GM12865 (cell line): ENCODE data around the gene FETUB.
"Not testable (repeated sequence)": the region's sequence is repeated elsewhere in the genome, so short reads cannot be mapped to it uniquely, and the experiment has no call there.

Source experiments
- DNase-seq: peaks from one replicate; pipeline ENCODE4 v3.0.0; 2010; ENCODE audit warnings: low read depth
- H3K4me3 ChIP-seq: 2 replicates; pipeline ENCODE4 v1.5.1; 2011; ENCODE audit warnings: mild to moderate bottlenecking, low read depth, low read length, control low read depth
- CTCF ChIP-seq: IDR thresholded peaks from 2 replicates; pipeline ENCODE4 v1.5.1; 2011; ENCODE audit warnings: low read length, control low read depth, low read depth, inconsistent platforms; ENCODE audit not compliant: insufficient read depth; ENCODE audit errors: missing control alignments

Gene FETUB

GRCh38 chr3:186670155-186670554 is 30.0 kb downstream of the FETUB start:
- no peak overlapping the region for H3K4me3 ChIP-seq
- TF ChIP-seq CTCF = no peak

GRCh38 chr3:186671051-186671450 is 30.9 kb downstream of the FETUB start:
- no peak for DNase-seq
- H3K4me3 ChIP-seq = no peak overlapping the region
- TF ChIP-seq CTCF = no peak

More at GRCh38 chr3:186670155-186670554, 30.0 kb downstream of the FETUB start:
- DNase-seq = no peak

GRCh38 chr3:186678604-186679003 is 38.4 kb downstream of the FETUB start:
- DNase-seq = no peak
- H3K4me3 ChIP-seq = no peak overlapping the region
- no peak for TF ChIP-seq CTCF

GRCh38 chr3:186679151-186679550 is 39.0 kb downstream of the FETUB start:
- DNase-seq = no peak

GRCh38 chr3:186680869-186681268 is 40.7 kb downstream of the FETUB start:
- DNase-seq = no peak
- H3K4me3 ChIP-seq = no peak overlapping the region
- no peak for TF ChIP-seq CTCF

More at GRCh38 chr3:186679151-186679550, 39.0 kb downstream of the FETUB start:
- no peak for TF ChIP-seq CTCF
- no peak overlapping the region for H3K4me3 ChIP-seq

- H3K4me3 ChIP-seq = no peak overlapping the region
- DNase-seq = no peak
- TF ChIP-seq CTCF = no peak
Measured at GRCh38 chr3:186682812-186683211, 42.6 kb downstream of the FETUB start.

- no peak for DNase-seq
- no peak for TF ChIP-seq CTCF
- no peak overlapping the region for H3K4me3 ChIP-seq
Measured at GRCh38 chr3:186683979-186684378, 43.8 kb downstream of the FETUB start.

GRCh38 chr3:186686475-186686874 is 46.3 kb downstream of the FETUB start:
- H3K4me3 ChIP-seq, DNase-seq: not testable (repeated sequence)
